Sciatic nerve (tissue), 2 donors: Measurements from ENCODE around the gene CPLANE2. TPM values are rescaled to one million over a fixed set of nuclear protein-coding genes. Genes with fewer than 3 reads are reported as not detected.
"Not testable (repeated sequence)": the region's sequence is repeated elsewhere in the genome, so short reads cannot be mapped to it uniquely, and the experiment has no call there.

Source experiments
- ATAC-seq: fragments of 200-7000 bp; cut with Tn5 transposase; one replicate; pipeline ENCODE4 v1.9.1; 2020; ENCODE audit warnings: mild to moderate bottlenecking, moderate library complexity
- DNase-seq: peaks from one replicate; pipeline ENCODE4 v3.0.0-alpha.2; 2020; ENCODE audit warnings: low spot score
- intact Hi-C: fragments of 100-400 bp; cut with DNase I; formaldehyde crosslinking; loops from one replicate; pipeline ENCODE4 v1.14.2; 2022
- total RNA-seq: library from RNA; stranded (reverse); fragmentation: NEBNext Ultra II Directional; extraction: Animal tissue kit (Norgen Biotek cat#: 25700); gene quantifications from one replicate; pipeline ENCODE4 v1.2.1, GENCODE V29; 2021
- donor health status: DM: no; HTN: no; CAD: no.
- donor health status: DM: no; HTN: no; CAD: no.

Gene CPLANE2
- total RNA-seq, 1 donor from 2014 or later: 9.8 TPM

DNA sequence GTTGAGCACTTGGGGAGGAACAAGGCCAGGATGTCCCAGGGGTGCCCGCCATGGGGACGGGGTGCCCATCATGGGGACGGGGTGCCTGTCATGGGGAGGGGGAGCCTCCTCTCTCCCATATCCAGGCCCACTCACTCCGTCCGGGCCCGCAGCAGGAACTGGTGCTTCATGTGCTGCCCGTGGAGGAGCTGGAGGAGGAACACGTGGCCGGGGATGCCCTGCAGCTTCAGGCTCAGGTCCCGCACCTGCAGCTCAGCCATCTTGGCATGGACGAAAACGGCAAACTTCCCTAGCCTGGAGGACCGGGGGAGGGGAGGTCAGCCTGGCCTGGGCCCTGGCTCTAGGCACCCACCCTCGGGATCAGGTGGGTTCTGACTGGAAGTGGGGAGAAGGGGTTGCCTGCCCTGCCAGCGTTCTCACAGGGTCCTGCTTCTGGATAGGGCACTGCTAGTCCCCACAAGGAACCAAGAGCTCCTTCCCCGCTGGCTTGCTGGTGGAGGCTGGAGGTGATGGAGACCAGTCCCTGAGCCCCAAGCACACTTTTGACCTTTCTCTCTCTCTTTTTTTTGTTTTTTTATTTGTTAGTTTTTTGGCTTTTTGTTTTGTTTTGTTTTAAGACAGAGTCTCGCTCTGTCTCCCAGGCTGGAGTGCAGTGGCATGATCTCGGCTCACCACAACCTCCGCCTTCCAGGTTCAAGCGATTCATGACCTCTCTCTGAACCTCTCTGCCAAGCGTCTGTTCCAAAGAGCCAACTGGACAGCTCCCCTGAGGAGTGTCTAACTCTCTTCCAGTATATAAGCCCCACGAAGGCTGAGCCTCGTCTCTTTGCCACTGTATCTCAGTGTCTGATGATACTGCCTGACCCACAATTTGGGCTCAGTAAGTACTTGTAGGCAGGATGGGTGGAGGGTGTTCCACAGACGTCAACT lies 34.4 kb downstream of the CPLANE2 start:
- DNase-seq: no peak
- intact Hi-C loops: loop anchor here (5.0 kb wide), 1 partner anchor 965 kb away; no protein-coding TSS in a partner anchor
- ATAC-seq: no peak

- intact Hi-C loops: loop anchor here (5.0 kb wide), 1 partner anchor 968 kb away; no protein-coding TSS in a partner anchor
- DNase-seq (no peak), ATAC-seq (no peak)
Measured at GRCh38 chr1:16199700-16200099, 37.3 kb downstream of the CPLANE2 start.

DNA sequence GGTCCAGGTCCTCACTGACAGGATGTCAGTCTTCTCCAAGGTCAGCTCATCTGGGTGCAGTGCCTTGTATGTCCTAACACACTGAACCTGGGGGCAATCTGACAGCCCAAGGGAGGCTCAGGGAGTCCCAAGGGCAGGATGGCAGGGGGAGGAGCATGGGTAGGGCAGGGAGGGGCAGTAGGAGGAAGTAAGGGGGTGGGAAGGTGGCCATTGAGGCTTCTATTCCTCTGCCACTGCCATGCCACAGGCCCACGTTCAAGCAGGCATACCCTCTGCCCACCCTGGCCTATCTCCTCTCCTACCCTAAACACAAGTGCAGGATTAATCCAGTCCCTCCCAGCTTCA lies 37.9 kb downstream of the CPLANE2 start:
- intact Hi-C loops: no loop called here
- ATAC-seq (no peak), DNase-seq (no peak)

DNA sequence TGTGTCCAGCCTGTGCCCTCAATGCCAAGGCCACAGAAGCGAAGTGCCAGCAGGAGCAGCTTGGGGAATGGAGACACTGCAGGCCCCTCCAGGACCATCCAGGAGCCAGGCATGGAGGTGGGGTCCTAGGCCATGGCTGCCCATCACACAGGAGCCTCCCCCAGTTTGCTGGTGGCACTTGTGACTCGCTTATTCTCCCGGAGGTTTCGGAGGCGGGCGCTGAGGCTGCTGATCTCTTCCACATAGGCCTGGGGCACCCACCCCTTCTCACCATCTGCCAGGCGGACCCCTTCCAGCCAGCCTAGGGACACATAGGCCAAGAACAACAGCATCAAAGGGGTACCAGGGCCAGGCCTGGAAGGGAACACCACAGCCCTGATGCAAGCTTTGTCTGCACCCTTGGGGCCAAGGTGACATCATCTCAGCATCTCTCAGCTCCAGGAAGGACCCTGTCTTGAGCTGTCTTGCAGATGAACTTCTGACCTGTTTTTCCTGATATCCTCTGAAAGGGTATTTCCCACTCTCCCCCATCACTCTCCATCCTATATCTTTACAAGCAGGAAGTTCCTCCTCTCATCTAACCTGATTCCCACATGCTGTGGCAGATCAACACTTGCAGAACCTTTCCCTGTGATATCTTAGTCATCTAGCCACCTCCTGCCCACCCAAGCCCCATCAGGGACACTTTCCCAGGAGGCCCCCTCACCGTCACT lies 38.4 kb downstream of the CPLANE2 start:
- intact Hi-C loops: no loop called here
- no peak for DNase-seq

GRCh38 chr1:16196874-16197273 lies 40.1 kb downstream of the CPLANE2 start:
- no peak for ATAC-seq
- intact Hi-C loops: no loop called here
- DNase-seq: no peak

More for the DNA sequence above, 38.4 kb downstream of the CPLANE2 start:
- ATAC-seq: no peak

- intact Hi-C loops, ATAC-seq, DNase-seq: not testable (repeated sequence)
Measured at GRCh38 chr1:16196139-16196538, 40.8 kb downstream of the CPLANE2 start.

DNA sequence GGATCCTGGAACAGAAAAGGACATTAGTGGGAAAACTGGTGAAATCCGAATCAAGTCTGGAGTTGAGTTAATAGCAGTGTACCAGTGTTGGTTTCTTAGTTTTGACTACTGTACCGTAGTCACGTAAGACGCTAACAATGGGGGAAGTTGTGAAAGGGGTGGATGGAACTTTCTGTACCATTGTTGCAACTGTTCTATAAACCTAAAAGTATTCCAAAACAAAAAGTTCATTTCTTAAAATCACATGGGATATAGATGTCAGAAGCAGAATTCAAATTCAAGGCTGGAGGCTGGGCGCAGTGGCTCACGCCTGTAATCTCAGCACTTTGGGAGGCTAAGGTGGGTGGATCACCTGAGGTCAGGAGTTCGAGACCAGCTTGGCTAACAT lies 41.5 kb downstream of the CPLANE2 start:
- no peak for ATAC-seq
- intact Hi-C loops: no loop called here
- no peak for DNase-seq

GRCh38 chr1:16191916-16192546 lies 45.0 kb downstream of the CPLANE2 start:
- intact Hi-C loops: no loop called here
- DNase-seq (no peak), ATAC-seq (no peak)

DNA sequence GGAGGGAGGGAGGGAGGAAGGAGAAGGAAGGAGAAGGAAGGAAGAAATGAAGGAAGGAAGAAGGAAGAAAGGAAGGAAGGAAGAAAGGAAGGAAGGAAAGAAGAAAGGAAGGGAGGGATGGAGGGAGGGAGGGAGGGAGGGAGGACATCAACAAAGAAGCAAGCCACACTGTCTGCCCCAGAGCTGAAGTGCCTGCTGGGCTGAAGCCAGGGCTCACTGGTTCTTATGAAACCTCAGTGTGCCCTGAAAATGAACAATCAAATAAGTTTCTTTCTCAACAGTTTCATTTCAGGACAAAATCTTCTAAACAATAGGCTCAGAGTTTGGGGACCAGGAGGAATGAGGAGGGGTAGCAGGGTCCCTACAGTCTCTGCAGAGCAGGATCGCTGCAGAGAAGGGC lies 45.7 kb downstream of the CPLANE2 start:
- ATAC-seq (no peak), DNase-seq (no peak)
- intact Hi-C loops: no loop called here

DNA sequence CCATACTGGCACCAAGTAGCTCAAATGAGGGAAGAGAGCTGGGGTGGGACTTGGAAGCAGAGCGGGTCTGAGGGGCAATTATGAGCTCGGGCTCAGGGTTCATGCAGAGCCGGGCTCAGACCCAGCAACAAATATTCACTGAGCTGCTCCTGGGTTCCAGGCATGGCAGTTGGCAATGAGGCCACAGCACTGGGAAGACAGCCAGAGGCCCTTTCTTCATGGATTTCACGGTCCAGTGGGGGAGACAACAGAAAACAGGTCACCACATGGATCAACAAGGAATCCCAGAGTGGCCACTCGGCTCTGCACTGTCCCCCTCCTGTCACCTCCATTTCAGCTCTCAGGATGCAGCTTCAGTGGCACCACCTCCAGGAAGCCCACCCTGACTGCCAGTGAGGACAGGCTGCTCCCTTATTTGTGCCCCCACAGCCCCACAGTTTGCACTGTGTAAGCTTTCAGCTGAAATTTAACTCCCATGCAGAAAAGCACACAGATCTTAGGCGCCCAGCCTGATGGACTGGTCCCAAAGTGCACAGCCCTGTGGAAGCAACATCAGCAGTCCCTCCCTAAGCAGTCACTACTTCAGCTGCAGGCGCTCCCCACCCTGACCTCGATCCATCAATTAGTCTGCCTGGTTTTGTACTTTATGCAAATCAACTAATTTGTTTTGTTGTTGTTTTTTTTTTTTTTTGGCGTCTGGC lies 46.9 kb downstream of the CPLANE2 start:
- intact Hi-C loops: loop anchor here (5.0 kb wide), 1 partner anchor 113 kb away; no protein-coding TSS in a partner anchor
- no peak for DNase-seq
- ATAC-seq: no peak

GRCh38 chr1:16189003-16189402 lies 48.0 kb downstream of the CPLANE2 start:
- DNase-seq (no peak), ATAC-seq (peak; percentile 65)
- intact Hi-C loops: loop anchor here (5.0 kb wide), 1 partner anchor 112 kb away; no protein-coding TSS in a partner anchor

GRCh38 chr1:16187748-16188401 lies 49.1 kb downstream of the CPLANE2 start:
- ATAC-seq (peak; percentile 78), DNase-seq (peak; percentile 88)
- intact Hi-C loops: loop anchor here (5.0 kb wide), 1 partner anchor 111 kb away; no protein-coding TSS in a partner anchor

GRCh38 chr1:16186655-16187235 lies 50.2 kb downstream of the CPLANE2 start:
- no peak for ATAC-seq
- intact Hi-C loops: loop anchor here (5.0 kb wide), 1 partner anchor 109 kb away; no protein-coding TSS in a partner anchor
- no peak for DNase-seq

DNA sequence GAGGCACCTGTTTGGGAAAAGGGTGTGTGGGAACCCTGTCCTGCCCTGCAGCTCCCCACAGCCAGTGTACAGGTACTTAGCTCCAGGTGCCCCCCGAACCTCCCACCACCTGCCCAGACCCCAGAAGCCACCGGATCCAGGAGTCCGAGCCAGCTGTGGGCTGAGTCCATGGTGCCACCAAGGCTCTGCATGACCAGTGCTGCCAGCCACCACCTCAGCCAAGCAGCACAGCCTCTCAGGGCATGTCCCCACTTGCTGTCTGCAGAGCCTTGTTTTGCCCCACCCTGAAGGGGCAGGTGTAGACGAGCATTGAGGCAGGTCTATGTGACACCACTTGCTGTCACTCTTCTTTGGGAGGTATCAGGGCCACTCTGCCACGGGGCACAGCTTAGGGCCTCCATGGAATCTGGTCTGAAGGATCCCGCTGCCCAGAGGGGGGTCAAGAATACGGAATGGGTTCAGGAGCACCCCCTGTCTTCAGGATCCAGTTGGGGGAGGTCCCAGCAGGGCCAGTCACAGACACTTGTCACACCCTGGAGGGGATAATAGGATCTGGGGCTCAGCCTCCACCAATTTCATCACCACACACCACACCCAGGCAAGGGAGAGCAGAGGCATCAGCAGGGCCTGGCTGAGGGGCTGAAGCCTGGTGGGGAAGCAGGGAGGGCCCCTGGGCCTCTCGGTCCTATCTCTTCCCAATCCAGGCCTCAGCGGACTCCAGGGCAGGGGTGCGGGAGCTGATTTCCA lies 52.3 kb downstream of the CPLANE2 start:
- intact Hi-C loops: loop anchor here (5.0 kb wide), 1 partner anchor 107 kb away; no protein-coding TSS in a partner anchor
- DNase-seq (no peak), ATAC-seq (no peak)

GRCh38 chr1:16183765-16184556 lies 53.0 kb downstream of the CPLANE2 start:
- intact Hi-C loops: no loop called here
- DNase-seq (no peak), ATAC-seq (no peak)

DNA sequence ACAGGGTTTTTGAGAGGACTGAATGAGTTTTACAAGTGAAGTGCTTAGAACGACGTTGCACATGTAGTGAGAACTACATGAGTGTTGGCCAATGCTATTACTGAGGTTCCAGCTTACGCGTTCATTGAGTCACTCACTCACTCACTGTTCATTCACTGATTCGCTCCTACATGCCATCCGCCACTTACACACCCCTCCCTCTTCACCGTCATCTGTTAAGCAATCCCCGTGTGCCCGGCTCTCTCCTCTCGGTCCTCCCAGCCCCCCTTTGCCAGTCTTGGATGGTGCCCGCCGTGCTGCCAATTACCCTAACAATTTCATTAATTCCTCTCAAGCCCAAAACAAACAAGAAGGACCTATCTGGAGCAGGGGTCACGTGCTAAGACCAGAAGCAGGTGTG lies 53.8 kb downstream of the CPLANE2 start:
- DNase-seq (no peak), ATAC-seq (peak; percentile 57)
- intact Hi-C loops: no loop called here
